HG02678 (cell line): ENCODE measurements around the gene ELOB.

Source experiments
- ATAC-seq: cut with Tn5 transposase; IDR thresholded peaks from one replicate; pipeline ENCODE4 v1.9.1; 2021; ENCODE audit warnings: mild to moderate bottlenecking, moderate library complexity; ENCODE audit not compliant: unreplicated experiment

ELOB gene

GRCh38 chr16:2751577-2752034, 25.5 kb downstream of the ELOB start:
- no peak for ATAC-seq

DNA sequence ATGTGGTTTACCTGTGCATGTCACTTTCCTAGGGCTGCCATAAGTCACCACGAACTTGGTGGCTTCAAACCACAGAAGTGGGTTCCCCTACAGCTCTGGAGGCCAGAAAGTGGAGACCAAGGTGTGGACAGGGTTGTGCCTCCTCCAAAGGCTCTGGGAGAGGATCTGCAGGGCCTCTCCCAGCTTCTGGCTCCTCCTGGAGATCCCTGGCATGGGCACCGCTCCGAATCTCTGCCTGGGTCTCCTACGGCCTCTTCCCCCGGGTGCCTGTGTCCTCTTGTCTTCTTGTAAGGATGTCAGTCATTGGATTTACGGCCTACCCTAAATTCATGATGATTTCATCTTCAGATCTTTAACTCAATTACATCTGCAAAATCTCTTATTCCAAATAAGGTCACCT, 27.1 kb downstream of the ELOB start:
- no peak for ATAC-seq

DNA sequence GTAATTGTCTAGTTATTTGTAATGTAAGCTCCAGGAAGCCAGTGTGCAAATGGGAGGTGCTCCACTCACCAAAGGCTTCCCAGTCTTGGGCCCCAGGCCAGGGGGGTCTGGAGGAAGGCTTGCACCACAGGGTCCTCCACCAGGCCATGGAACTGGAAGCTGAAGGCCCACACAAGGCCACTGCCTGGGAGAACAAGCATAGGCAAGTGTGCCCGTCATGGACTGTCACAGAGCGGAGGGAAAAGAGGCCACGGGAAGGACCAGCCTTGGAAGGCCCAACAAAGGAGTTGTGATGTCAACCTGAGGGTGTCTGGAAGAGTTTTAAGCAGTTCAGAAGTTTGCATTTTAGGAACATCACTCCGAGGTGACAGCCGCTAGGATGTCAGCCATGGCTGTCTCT, 27.6 kb downstream of the ELOB start:
- ATAC-seq, result no peak

DNA sequence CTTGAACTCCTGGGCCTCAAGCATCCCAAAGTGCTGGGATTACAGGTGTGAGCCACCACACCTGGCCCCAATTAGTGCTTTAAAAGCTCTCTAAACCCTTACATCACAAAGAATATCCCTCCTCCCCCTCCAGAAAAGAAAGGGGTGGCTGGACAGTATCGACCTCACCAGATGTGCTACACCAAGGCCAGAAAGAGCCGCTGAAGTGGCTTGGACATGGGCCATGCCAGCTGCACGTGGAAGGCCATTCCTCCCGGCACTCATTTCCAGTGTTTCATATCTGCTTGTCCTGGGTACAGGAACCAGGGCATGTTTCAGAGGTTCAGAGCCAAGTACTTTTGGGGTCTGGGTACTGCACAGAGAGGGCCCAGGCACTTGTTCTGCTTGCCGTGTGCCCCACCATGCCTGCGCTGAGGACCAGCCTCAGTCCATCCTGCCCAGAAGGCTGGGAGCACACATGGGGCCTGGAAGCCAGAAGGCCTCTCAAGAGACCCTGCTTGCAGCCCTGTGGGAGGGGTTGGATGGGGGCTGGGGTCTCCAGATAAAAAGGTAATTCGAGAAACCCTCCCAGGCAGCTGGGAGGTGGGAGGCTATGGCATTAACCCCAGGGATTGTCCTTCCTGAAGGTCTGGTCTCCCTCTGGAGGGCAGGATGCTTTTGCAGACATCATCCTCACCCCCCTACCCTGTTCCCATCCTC, 28.2 kb downstream of the ELOB start:
- ATAC-seq, result no peak

DNA sequence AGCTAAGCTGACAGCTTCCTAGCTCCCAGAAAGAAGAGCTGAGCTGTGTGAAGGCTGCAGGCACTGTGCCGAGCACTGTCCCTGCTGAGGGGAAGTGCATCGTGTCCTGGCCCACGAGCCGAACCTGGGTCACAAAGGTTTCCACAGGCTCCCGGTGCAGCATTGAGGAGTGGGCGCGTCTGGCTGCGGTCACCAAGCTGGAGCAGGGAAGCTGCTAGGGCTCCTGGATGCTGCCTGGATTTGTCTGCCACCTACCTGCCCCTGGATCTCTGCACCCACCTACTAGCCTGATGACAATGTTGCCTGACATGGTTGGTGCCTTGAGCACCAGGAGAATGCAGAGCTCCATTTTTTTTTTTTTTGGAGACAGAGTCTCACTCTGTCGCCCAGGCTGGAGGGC, 31.1 kb downstream of the ELOB start:
- ATAC-seq, result no peak

GRCh38 chr16:2745116-2745890, 31.8 kb downstream of the ELOB start:
- no peak for ATAC-seq

DNA sequence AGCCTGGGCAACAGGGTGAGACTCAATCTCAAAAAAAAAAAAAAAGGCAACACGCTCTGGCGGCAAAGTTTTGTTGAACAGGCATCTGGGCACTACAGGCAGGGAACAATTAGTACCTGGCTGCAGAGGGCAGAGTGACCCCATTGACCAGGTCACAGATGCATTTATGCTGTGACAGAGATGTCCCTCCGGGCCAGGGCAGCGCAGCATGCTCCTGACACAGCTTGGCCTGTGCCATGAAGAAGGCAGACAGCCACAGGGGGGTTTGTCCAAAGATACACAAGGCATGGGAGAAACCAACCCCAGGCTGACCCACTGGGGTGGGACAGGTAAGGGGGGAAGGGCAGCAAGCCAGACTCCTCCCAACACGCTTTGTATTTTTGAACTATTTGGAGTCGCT, 32.4 kb downstream of the ELOB start:
- ATAC-seq, result no peak

DNA sequence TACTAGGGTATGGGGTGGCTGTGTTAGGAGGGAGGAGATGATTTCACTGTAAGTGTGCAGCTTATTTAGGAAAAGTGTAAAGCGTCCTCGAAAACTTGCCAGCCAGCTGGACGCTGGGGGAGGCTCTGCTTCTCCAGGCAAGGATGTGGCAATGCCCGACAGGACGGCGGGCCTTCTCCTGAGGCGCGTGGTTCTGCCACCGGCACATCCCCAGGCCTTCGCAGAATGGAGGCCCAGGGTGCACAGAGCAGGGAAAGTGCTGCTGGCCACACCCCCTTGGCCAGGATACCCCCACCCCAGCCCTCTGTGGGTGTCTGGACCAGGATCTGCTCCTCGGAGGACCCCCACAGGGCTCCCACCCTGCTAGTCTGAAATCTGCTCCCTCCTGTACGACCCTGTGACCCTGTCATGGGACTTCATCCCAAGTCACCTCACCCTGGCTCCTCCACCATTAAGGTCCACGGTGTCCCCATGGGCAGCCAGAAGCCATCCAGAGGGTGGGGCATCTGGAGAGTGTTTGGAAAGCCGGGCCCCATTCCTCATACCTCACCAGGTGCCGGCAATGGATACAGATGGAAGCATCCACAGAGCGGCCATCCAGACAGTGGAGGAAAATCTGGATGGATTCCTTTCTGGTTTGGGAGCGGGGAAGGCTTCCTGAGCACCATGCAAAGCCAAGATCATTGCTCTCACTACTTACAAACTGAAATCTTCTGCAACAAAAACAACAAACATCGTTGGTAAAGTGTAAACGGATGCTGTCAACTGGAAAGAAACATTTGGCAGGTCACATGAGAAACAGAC, 33.9 kb downstream of the ELOB start:
- ATAC-seq, result no peak

- ATAC-seq, result no peak
These were observed 34.6 kb downstream of the ELOB start for GRCh38 chr16:2742323-2743006.

GRCh38 chr16:2741168-2741567, 35.9 kb downstream of the ELOB start:
- no peak for ATAC-seq

- no peak for ATAC-seq
These were observed 36.6 kb downstream of the ELOB start for GRCh38 chr16:2740476-2740875.

DNA sequence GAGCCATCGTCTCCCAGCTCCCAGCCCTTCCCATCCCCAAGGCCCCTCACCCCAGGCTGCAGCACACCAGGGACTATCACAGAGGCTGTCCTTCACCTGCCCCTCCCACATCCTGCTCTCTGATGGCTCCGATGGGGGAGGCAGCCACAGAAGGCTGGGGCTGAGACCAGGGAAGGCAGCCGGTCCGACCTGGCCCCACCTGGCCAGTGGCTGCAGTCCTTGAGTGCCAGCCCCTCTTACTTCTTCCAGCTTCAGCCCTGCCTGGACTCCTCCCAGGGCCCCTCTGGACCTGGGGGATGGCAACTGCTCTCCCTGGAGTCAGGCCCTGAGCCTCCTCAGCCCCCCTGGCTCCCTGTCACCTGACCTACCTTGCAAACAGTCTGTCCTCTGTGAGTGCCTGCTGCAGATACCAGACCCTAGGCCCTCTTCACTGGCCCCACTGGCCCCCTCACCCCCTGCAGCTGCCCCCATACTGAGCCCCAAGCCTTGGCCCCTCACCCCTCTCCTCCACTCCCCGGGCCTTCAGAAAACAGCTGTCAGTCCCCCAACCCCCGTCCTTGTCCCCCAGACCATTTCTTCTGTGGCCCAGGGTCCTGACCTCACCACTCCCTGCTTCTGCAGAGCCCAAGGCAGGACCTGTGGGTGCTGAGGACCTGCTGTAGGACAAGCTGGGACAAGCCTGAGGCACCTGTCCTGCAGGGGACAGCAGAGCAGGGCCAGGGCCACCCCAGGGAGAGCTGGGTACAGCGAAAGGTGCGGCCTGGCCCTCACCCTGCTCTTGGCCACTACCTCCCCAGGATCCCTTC, 37.3 kb downstream of the ELOB start:
- no peak for ATAC-seq

DNA sequence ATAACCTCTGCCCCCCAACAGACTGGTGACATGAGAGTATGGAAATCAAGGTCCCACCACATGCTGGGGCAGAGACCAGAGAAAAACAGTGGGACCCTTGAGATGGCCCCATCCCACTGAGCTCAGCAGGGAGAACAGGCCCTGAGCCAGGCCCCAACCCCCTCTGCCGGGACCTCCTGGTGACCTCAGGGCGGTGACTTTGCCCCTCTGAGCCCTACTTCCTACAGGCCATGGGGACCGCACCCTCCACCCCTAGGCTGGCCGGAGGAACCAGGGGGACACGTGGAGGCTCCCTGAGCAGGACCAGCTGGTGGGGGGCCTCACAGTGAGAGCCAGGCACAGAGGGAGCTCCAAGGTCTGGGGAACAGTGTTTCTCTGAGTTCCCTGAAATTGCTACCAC, 38.5 kb downstream of the ELOB start:
- no peak for ATAC-seq

GRCh38 chr16:2737895-2738418, 39.1 kb downstream of the ELOB start:
- no peak for ATAC-seq

- ATAC-seq, result no peak
These were observed 39.9 kb downstream of the ELOB start for GRCh38 chr16:2737238-2737605.

- no peak for ATAC-seq
These were observed 40.4 kb downstream of the ELOB start for GRCh38 chr16:2736476-2737237.

GRCh38 chr16:2734844-2735515, 42.1 kb downstream of the ELOB start:
- no peak for ATAC-seq

GRCh38 chr16:2728034-2728433, 49.0 kb downstream of the ELOB start:
- no peak for ATAC-seq

GRCh38 chr16:2726923-2727322, 50.2 kb downstream of the ELOB start:
- no peak for ATAC-seq
